Hypothalamus (tissue), 51 donors: ENCODE results near the gene SPG7.

Source experiments
- DNase-seq, 51 donors: peaks; one replicate each; lab custom pipeline; 2025; lab: John Stamatoyannopoulos, UW

SPG7 gene

GRCh38 chr16:89510526-89510925, 2.3 kb downstream of the SPG7 start:
- DNase-seq: no peak

GRCh38 chr16:89511374-89511773, 3.2 kb downstream of the SPG7 start:
- no peak for DNase-seq

GRCh38 chr16:89512453-89512852, 4.2 kb downstream of the SPG7 start:
- DNase-seq: no peak

GRCh38 chr16:89517128-89517527, 8.9 kb downstream of the SPG7 start:
- peak in 13 of 51 donors; percentile 3 to 58 (median 15) for DNase-seq

DNA sequence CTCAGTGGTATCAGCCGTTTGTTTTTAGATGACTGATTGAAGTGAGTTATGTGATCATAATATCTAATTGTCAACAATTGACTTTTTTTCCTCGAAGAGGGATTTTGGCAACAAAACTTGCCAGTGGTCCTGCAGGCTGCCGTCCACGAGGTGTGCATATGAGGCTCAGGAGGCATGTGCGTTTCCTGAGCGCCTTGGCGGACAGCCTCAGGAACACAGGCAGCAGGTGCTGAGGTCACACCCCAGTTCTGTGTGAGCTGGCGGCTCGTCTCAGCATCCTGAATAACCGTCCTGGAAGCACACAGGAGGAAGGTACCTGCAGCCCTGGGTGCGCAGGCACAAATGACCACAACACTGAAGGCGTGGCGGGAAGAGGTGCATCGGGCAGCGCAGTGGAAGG, 11.7 kb downstream of the SPG7 start:
- DNase-seq: no peak

GRCh38 chr16:89522287-89522686, 14.1 kb downstream of the SPG7 start:
- no peak for DNase-seq

DNA sequence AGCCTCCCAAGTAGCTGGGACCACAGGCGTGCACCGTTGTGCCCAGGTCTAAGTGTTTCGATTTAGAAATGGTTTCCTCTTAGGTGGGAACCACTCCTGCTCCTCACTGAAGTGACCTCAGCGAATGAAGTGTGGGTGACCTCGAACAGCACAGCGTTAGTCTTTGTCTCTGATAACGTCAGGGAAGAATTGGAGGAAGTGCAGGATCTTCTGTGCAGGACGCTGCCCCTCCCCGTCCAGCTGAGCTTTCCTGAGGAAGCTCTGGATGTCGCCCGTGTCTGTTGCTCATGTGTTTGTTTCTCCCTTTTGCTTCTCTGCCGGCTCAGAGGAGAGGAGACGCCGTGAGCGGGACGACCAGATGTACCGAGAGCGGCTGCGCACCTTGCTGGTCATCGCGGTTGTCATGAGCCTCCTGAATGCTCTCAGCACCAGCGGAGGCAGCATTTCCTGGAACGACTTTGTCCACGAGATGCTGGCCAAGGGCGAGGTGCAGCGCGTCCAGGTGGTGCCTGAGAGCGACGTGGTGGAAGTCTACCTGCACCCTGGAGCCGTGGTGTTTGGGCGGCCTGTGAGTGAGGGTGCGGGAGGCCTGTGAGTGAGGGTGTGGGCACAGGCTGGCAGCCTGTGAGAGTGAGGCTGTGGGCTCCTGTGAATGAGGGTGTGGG, 15.6 kb downstream of the SPG7 start:
- no peak for DNase-seq

DNA sequence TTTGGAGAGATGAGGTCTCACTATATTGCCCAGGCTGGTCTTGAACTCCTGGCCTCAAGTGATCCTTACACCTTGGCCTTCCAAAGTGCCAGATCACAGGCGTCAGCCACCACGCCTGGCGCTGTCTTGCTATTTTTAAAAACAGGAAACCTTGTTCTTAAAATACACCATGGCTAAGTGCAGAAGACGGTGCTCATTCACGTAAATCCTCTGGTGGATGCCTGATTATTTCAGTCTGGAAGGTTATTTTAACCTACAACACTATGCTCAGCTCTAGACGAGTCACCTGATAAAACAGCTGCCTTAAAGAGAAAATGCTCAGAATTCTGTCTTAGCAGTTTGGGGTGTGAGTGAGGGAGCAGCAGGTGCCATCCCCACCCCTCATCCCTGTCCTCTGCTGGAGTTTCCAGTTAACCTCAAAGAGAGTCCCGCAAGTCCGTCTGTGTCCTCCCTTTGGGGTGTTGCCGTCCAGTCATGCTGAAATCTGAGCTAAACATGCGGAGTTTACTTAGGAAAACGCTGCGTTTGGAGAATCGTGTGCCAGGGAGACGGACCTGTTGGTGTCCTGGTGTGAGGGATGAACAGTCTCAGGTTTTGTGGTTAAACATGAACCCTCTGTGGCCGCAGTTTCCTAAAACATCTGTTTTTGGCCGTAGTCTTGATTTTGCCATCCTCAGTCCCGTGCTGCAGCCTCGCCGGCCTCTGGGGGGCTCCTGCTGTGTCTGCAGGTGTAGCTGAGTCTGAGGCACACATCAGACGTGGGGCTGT, 17.1 kb downstream of the SPG7 start:
- DNase-seq: no peak

GRCh38 chr16:89529097-89529496, 20.9 kb downstream of the SPG7 start:
- no peak for DNase-seq

DNA sequence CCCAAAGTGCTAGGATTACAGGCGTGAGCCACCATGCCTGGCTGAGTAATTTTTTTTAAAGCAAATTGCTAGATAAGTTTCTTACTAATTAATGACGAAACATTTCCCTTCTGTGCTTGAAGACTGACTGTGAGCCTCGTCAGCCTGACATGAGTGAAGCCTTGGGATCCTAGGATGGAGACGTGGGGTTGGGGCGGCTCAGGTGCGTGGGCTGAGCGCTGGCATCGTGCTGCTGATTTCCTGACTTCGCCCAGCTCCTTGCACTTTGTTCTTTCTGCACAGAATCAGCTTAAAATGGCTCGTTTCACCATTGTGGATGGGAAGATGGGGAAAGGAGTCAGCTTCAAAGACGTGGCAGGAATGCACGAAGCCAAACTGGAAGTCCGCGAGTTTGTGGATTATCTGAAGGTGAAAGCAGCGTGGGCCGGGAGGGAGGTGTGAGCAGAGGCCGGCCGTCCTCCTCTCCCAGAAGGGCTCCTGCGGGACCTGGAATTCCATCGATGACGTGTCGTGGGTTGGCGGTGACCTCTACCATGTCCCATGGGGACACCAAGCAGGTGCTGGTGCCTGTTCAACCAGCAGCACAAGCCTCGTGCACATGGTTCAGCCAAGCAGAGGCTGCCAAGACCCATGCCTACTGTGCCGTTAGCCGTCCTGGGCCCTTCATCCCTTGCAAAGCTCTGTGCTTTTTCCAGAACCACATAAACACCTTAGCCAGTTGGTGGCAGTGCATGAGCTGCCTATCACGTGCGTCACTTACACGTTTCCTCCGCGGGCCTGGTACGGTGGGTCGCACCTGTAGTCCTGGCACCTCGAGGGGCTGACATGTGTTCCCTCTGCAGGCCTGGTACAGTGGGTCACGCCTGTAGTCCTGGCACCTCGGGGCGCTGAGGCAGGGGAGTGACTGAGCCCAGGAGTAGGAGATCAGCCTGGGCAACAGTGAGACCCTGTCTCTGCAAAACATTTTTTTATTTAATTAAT, 22.5 kb downstream of the SPG7 start:
- no peak for DNase-seq

DNA sequence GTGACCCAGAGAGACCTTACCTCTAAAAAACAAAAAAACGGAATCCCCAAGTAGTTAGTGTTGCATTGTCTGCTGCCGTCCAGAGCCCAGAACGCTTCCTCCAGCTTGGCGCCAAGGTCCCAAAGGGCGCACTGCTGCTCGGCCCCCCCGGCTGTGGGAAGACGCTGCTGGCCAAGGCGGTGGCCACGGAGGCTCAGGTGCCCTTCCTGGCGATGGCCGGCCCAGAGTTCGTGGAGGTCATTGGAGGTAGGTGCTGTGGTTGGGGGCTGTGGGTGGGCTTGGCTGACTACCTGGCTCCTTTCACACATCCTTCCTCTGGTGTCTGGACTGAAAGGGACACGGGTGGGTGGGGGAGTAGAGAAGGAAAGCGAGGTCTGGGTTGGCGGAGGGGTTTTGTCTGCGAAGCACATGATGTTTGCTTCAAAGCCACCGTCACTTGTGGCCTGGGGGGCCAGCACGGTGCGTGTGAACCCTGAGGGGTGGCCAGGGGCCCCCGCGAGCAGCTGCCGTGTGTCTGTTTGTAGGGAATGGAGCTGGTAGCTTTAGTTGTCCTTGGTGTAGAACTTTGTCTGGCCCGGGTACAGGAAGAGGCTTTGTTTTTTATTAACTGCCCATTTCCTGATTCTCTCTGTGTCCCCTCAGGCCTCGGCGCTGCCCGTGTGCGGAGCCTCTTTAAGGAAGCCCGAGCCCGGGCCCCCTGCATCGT, 23.8 kb downstream of the SPG7 start:
- no peak for DNase-seq

GRCh38 chr16:89534252-89534756, 26.1 kb downstream of the SPG7 start:
- peak in 15 of 51 donors; percentile 2 to 43 (median 17) for DNase-seq

GRCh38 chr16:89536371-89536770, 28.2 kb downstream of the SPG7 start:
- DNase-seq: no peak

- DNase-seq: peak in 41 of 51 donors; percentile 5 to 83 (median 51)
Measured at GRCh38 chr16:89536886-89537548, 28.8 kb downstream of the SPG7 start.

GRCh38 chr16:89537549-89537925, 29.3 kb downstream of the SPG7 start:
- peak in 4 of 51 donors; percentile 9 to 56 (median 30) for DNase-seq

- no peak for DNase-seq
Measured at GRCh38 chr16:89538286-89538685, 30.1 kb downstream of the SPG7 start.

DNA sequence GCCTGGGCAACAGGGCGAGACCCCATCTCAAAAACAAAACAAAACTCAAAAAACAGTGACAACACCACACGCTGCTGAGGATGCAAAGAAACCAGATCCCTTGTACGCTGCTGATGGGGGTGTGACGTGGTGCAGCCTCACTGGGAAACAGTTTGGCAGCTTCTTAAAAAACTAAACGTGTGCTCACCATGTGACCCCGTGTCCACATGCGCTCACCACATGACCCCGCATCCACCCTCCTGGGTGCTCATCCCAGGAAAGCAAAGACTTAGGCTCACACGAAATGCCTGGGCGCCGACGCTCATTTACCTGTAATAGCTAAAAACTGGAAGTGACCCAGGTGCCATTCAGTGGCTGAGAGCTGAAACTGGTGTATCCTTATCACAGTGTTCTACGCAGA, 32.4 kb downstream of the SPG7 start:
- DNase-seq: no peak

- no peak for DNase-seq
Measured at GRCh38 chr16:89541792-89542191, 33.6 kb downstream of the SPG7 start.

GRCh38 chr16:89544113-89544512, 35.9 kb downstream of the SPG7 start:
- DNase-seq: no peak

GRCh38 chr16:89544713-89545043, 36.5 kb downstream of the SPG7 start:
- DNase-seq: no peak
